Measurements from ENCODE around the gene TMEM114. TPM values are rescaled to one million over a fixed set of nuclear protein-coding genes. Genes with fewer than 3 reads are reported as not detected.
A peak's percentile ranks its signal among the peaks of the same experiment; 100 is the strongest.

Gene TMEM114
- total RNA-seq, 4 donors from 2014 or later: not detected

DNA sequence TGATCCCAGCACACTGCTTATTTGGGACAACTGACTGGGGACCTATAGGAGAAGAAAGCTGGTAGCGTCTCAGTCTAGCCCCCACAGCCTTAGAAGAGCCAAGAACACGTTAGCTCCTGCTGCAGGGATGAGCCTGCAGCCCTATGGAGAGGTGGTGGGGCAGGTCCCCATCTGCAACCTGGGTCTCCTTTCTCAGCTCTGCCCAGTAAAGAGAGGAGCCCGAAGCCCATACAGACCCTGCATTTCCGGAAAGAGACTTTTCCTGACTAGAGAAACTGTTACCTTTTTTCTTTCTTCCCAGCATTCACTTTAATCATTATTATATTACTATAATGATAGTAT, 32.0 kb upstream of the TMEM114 start:
- DNase-seq (ENCODE audit: low spot score) (no peak), ATAC-seq (ENCODE audit: low FRiP score) (no peak)
- TF ChIP-seq, protein P1, sequence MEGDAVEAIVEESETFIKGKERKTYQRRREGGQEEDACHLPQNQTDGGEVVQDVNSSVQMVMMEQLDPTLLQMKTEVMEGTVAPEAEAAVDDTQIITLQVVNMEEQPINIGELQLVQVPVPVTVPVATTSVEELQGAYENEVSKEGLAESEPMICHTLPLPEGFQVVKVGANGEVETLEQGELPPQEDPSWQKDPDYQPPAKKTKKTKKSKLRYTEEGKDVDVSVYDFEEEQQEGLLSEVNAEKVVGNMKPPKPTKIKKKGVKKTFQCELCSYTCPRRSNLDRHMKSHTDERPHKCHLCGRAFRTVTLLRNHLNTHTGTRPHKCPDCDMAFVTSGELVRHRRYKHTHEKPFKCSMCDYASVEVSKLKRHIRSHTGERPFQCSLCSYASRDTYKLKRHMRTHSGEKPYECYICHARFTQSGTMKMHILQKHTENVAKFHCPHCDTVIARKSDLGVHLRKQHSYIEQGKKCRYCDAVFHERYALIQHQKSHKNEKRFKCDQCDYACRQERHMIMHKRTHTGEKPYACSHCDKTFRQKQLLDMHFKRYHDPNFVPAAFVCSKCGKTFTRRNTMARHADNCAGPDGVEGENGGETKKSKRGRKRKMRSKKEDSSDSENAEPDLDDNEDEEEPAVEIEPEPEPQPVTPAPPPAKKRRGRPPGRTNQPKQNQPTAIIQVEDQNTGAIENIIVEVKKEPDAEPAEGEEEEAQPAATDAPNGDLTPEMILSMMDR (IDR thresholded peaks at IDR 0.05): no peak

DNA sequence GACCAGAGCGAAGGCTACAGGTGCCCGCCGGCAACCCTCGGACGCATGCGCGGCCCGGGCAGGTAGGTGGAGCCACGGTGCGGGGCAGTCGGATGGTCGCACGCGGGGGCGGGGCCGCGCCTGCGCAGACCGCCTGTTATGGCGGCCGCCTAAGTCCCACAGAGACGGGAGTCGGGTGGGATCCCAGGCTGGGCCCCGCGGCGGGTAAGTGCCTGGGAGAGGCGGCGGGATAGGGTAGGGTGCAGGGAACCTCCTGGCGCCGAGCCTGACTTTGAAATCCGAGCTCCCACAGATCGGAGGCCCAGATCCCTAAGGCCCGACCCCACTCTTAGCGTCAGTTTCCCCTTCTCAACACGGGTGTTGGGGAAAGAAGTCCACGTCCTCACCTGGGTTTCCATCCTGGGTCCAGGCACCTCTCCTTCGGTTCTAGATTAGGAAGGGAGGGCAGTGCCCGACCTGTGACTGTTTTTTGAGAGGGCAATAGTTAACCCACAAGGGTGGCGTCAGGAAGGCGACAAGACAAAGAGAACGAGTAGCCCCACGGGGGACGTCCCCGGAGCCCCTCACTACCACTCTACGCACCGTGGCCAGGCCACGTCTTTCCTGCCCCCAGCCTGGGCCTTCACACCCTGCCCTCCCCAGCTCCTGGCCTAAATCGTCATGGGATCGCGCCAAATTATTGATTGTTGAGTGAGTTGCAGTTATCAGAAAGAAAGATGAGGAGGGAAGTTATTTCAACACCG, 31.4 kb upstream of the TMEM114 start, which contains the start of gene METTL22:
METTL22 (plus strand) TSS at position 127 of the 743 bp plus-strand sequence. CDS start 3,968 bp downstream, outside the sequence.
- peak; percentile 97 for ATAC-seq (ENCODE audit: low FRiP score)
- peak; percentile 87 for DNase-seq (ENCODE audit: low spot score)
- TF ChIP-seq, protein P1 (IDR thresholded peaks at IDR 0.05): no peak

DNA sequence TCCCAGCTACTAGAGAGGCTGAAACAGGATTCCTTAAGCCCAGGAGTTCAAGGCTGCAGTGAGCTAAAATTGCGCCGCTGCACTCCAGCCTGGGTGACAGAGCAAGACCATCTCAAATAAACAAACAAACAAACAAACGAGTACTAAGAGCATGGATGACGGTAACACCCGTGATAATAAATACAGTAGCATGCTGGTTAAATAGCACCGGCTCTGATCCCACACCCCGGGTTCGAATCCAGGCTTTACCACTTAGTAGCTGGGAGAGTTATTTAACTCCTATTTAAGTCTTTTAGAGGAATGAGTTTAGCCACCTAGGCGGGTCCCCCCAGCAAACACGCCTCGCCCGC, 30.9 kb upstream of the TMEM114 start:
- TF ChIP-seq, protein P1 (IDR thresholded peaks at IDR 0.05): no peak
- no peak for ATAC-seq (ENCODE audit: low FRiP score)
- DNase-seq (ENCODE audit: low spot score): no peak

DNA sequence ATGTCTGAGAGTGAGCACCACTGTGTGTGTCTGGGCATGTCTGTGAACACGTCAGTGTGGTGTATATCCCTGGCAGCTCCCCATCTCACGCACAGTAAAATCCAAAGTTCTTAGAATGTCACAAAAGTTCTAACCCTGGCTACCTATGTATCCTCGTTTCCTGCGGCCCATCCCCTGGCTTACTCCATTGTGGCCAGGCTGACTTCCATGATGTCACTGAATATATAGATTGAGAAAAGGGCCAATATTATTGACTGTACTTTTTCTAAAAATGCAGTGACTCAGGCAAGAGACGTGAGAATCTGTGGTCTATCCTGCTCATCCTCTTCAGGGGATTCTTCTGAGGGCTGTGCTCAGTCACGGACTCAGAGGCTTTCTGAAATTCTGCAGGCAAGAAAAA, 30.2 kb upstream of the TMEM114 start:
- TF ChIP-seq, protein P1 (IDR thresholded peaks at IDR 0.05): no peak
- no peak for DNase-seq (ENCODE audit: low spot score)
- ATAC-seq (ENCODE audit: low FRiP score): no peak

DNA sequence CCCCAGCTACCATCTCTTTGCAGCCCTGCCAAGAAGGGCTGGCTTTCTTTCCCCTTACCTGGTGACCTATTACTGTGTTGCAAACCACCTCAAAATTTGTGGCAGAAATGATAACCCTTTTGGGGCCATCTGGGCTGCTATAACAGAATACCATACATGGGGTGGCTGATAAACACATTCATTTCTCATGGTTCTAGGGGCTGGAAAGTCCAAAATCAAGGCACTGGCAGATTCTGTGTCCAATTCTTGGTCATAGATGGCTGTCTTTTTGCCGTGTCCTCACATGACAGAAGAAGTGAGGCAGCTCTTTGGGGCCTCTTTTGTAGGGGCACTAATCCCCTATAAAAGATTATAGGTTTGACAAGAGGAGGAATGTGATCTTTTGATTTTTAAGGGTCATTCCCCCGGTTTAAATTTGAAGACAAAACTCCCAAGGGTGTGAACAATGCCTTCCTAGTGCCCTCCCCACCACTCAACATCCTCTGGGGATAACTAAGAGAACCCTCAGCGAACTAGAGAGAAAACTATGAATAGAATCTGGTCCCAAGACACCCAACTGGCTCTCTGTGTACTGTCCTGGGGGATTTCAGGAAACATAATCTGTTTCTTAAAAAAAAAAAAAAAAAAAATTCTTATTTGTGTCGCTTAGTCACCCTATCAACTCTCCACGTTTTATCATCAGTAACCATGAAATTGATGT, 29.5 kb upstream of the TMEM114 start:
- TF ChIP-seq, protein P1 (IDR thresholded peaks at IDR 0.05): no peak
- DNase-seq (ENCODE audit: low spot score): no peak
- ATAC-seq (ENCODE audit: low FRiP score): no peak

DNA sequence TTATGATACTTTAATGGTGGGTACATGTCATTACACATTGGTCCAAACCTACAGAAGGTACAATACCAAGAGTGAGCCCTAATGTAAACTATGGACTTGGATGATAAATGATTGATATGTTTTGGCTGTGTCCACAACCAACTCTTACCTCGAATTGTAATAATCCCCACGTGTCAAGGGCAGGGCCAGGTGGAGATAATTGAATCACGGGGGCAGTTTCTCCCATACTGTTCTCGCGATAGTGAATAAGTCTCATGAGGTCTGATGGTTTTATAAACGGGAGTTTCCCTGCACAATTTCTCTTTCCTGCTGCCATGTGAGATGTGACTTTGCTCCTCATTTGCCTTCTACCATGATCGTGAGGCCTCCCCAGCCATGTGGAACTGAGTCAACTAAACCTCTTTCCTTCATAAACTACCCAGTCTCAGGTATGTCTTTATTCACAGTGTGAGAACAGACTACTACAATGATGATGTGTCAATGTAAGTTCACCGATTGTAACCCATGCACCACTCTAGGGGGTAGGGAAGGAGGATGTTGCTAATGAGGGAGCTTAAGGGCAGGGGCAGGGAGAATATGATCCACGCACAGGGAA, 24.2 kb upstream of the TMEM114 start:
- TF ChIP-seq, protein P1 (IDR thresholded peaks at IDR 0.05): no peak
- ATAC-seq (ENCODE audit: low FRiP score) (no peak), DNase-seq (ENCODE audit: low spot score) (no peak)

Data from omental fat pad (tissue), 4 donors.